Measurements from ENCODE around the gene PHLDA2.

GRCh38 chr11:2881076-2881980 is 47.9 kb downstream of the PHLDA2 start:
- no peak for TF ChIP-seq POLR2A (IDR thresholded peaks at IDR 0.05; ENCODE audit: borderline replicate concordance, extremely low read depth, insufficient read depth, insufficient read length)
- no peak for TF ChIP-seq CTCF (IDR thresholded peaks at IDR 0.05 in 2 of 3, conservative IDR thresholded peaks at IDR 0.05 in 1 of 3; ENCODE audit: borderline replicate concordance in 1 of 3, insufficient read depth in 1 of 3, low read depth in 2 of 3, low read length in 2 of 3)
- no peak for TF ChIP-seq EZH2phosphoT487 (IDR thresholded peaks at IDR 0.05; ENCODE audit: borderline replicate concordance)
- no peak for TF ChIP-seq EZH2 (IDR thresholded peaks at IDR 0.05)
- no peak for TF ChIP-seq POLR2AphosphoS5 (IDR thresholded peaks at IDR 0.05; ENCODE audit: low read depth, low read length)
- no peak for TF ChIP-seq MAX (IDR thresholded peaks at IDR 0.05)
- no peak for TF ChIP-seq SIN3A (IDR thresholded peaks at IDR 0.05; ENCODE audit: low read depth)
- no peak for TF ChIP-seq SP1 (IDR thresholded peaks at IDR 0.05; ENCODE audit: low read depth)
